Mucosa of stomach (tissue), 1 donor: ENCODE measurements around the gene WWTR1.

Source experiments
- H3K27me3 ChIP-seq: one replicate; pipeline ENCODE4 v1.7.0; 2013; ENCODE audit warnings: mild to moderate bottlenecking, low read length; ENCODE audit not compliant: control insufficient read depth, insufficient read depth
- H3K36me3 ChIP-seq: one replicate; pipeline ENCODE4 v1.7.0; 2013; ENCODE audit warnings: low read length; ENCODE audit not compliant: control insufficient read depth, insufficient read depth
- H3K4me1 ChIP-seq: one replicate; pipeline ENCODE4 v1.7.0; 2013; ENCODE audit warnings: mild to moderate bottlenecking, low read length; ENCODE audit not compliant: control insufficient read depth, insufficient read depth
- H3K4me3 ChIP-seq: one replicate; pipeline ENCODE4 v1.7.0; 2013; ENCODE audit warnings: low read length
- H3K9ac ChIP-seq: one replicate; pipeline ENCODE4 v1.7.0; 2013; ENCODE audit warnings: mild to moderate bottlenecking, low read length, moderate library complexity
- H3K9me3 ChIP-seq: one replicate; pipeline ENCODE4 v1.7.0; 2013; ENCODE audit warnings: mild to moderate bottlenecking, low read length, moderate library complexity; ENCODE audit not compliant: control insufficient read depth
- donor health status: Pancreatic carcinoma.

Gene WWTR1

GRCh38 chr3:149657926-149658743, at the start of gene WWTR1:
WWTR1 (minus strand) TSS chr3:149658025; CDS start chr3:149657306, 719 bp downstream.
- Histone ChIP-seq H3K9ac (peak within 1 kb of the TSS; percentile 87), H3K4me1 (peaks cover 14% of the 10 kb centered on the region), H3K27me3 (peaks cover 12% of the 10 kb centered on the region), H3K4me3 (peak within 1 kb of the TSS; percentile 81), H3K9me3 (no peaks in the 10 kb centered on the region), H3K36me3 (no peaks in the 10 kb centered on the region)

GRCh38 chr3:149706905-149707304, 49.1 kb upstream of the WWTR1 start:
- H3K36me3 ChIP-seq, result no peaks in the 10 kb centered on the region
- H3K4me1 ChIP-seq, result peaks cover 3% of the 10 kb centered on the region
- H3K27me3 ChIP-seq, result no peaks in the 10 kb centered on the region
- H3K9ac ChIP-seq, result no peak overlapping the region
- no peaks in the 10 kb centered on the region for H3K9me3 ChIP-seq
- H3K4me3 ChIP-seq, result no peak overlapping the region

DNA sequence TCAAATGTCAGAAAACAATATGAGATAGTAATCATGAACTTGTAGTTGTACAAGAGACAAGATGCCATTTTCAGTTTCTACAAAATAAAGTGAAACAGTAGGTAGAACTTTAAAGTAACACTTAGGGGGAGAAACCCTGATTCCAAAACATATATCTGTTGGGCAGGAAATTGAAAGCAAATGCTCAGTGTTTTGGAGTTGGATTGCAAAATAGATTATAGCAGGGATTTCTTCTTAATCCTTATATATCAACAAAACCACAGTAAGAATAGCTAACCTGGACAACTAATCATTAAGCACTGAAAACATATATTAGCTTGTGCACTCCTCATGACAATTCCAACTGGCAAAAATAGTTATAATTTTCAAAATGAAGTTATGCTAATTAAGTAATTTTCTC, 47.6 kb upstream of the WWTR1 start:
- Histone ChIP-seq H3K27me3 (no peaks in the 10 kb centered on the region), H3K4me1 (peaks cover 3% of the 10 kb centered on the region), H3K9ac (no peak overlapping the region), H3K36me3 (no peaks in the 10 kb centered on the region), H3K4me3 (no peak overlapping the region), H3K9me3 (no peaks in the 10 kb centered on the region)

DNA sequence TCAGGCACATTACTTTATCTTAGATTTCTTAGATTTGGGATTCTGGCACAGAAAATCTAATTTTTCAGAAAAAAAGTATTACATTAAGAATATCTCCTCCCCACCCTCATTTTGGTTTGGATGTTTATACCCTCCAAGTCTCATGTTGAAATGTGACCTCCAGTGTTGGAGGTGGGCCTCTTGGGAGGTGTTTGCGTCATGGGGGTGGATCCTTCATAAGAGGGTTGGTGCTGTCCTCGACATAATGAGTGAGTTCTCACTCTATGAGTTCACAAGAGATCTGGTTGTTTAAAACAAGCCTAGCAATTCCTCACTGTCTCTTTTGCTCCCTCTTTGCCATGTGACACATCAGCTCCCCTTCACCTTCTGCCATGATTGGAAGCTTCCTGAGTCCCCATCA, 45.6 kb upstream of the WWTR1 start:
- no peaks in the 10 kb centered on the region for H3K36me3 ChIP-seq
- no peaks in the 10 kb centered on the region for H3K27me3 ChIP-seq
- peaks cover 5% of the 10 kb centered on the region for H3K9me3 ChIP-seq
- no peak overlapping the region for H3K4me3 ChIP-seq
- peaks cover 3% of the 10 kb centered on the region for H3K4me1 ChIP-seq
- no peak overlapping the region for H3K9ac ChIP-seq

DNA sequence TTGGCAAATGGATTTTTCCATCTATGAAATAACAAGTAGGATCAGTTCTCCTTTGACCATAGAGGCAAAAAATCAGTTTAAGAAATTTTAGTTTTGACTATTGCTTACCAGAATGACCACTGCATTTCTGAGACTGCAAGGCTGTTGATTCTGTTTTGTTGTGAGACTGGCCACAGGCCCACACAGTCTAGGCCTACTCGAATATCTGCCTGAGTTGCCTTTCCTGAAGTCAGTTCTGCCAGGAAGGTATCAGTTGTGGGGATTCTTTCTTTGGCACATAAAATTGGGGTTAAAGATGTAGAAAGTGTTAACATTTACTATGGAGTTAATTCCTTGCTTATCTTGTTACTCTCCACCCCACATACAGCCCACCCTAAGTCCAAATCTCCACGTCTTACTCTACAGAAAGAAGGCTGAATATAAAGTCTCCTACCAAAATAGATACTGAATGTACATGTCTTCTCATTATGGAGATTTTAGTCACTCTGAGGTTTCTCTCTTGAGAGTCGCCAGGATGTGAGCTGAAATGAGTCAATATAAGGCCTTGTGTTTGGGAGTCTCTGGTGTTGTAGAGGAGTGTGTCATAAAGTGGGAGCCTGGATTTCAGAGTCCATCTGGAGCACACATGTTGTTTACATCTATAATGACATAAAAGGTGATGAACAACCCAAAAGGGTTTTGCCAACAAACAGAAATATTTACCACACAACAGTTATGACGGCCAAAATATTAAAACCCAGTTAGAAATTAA, 45.0 kb upstream of the WWTR1 start:
- no peaks in the 10 kb centered on the region for H3K27me3 ChIP-seq
- no peaks in the 10 kb centered on the region for H3K36me3 ChIP-seq
- peaks cover 6% of the 10 kb centered on the region for H3K9me3 ChIP-seq
- H3K9ac ChIP-seq, result no peak overlapping the region
- H3K4me3 ChIP-seq, result no peak overlapping the region
- H3K4me1 ChIP-seq, result peaks cover 3% of the 10 kb centered on the region

- no peak overlapping the region for H3K4me3 ChIP-seq
Measured at GRCh38 chr3:149701977-149702350, 44.1 kb upstream of the WWTR1 start.

DNA sequence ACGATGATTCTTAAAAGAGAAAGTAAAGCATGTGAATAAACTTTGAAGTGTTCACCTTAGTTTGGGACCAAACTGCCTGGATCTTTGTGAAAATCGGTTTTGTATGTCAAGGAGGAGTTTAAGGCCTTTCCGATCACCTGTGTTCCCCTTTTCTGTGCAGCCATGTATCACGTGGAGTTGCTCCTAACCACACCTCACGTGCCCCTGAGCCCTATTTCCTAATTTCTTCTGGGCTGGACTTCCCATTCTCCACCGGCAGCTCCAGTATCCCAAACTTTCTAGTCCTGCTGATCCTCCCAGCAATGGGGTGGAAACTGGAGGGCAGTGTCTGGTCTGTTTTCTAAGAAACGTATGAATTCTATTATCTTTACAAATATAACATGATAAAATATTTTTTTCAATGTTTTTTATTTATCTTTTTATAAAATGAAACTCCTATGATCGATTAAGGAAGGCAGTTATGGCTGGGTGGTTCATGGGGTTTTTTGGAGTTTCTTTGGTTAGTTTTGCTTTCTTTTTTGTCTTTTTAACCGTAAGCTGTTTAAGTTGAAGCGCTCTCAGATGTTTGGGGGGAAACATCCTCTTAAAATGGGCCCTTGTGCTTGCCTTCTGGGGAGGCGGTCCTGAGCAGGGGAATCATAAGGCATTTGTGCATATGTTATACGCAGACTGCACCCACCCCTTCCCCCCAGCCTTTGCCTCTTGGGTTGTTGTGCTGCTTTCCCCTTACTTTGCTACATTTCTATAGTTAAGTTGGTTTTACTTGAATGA, 43.6 kb upstream of the WWTR1 start:
- Histone ChIP-seq H3K4me3 (no peak overlapping the region), H3K4me1 (peaks cover 3% of the 10 kb centered on the region), H3K9me3 (peaks cover 6% of the 10 kb centered on the region), H3K27me3 (no peaks in the 10 kb centered on the region), H3K36me3 (no peaks in the 10 kb centered on the region), H3K9ac (no peak overlapping the region)

More at GRCh38 chr3:149701977-149702350, 44.1 kb upstream of the WWTR1 start:
- no peaks in the 10 kb centered on the region for H3K27me3 ChIP-seq
- no peak overlapping the region for H3K9ac ChIP-seq
- no peaks in the 10 kb centered on the region for H3K36me3 ChIP-seq
- H3K9me3 ChIP-seq, result peaks cover 6% of the 10 kb centered on the region
- H3K4me1 ChIP-seq, result peaks cover 3% of the 10 kb centered on the region

- Histone ChIP-seq H3K36me3 (no peaks in the 10 kb centered on the region), H3K9ac (no peak overlapping the region), H3K4me1 (no peaks in the 10 kb centered on the region), H3K27me3 (no peaks in the 10 kb centered on the region), H3K9me3 (no peaks in the 10 kb centered on the region), H3K4me3 (no peak overlapping the region)
Measured at GRCh38 chr3:149688122-149688757, 30.4 kb upstream of the WWTR1 start.

DNA sequence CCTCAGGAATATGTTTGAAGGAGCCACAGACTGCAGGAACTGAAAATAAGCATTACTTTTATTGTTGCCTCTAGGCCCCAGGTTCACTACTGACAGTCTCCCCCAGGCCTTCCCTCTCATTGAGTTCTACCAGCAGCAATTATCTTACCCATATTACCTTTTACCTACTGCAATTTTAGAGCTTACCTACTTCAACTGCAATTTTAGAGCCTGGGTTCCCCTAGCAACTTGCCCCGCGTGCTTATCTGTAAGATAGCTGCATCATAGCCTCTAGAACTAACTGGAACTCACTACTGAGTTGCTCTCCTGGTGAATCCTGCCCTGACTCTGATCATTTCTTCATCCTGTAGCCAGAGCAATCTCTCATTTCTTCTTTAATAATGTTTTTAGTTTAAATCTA, 29.2 kb upstream of the WWTR1 start:
- no peaks in the 10 kb centered on the region for H3K36me3 ChIP-seq
- H3K27me3 ChIP-seq, result no peaks in the 10 kb centered on the region
- H3K4me3 ChIP-seq, result no peak overlapping the region
- H3K9ac ChIP-seq, result no peak overlapping the region
- H3K9me3 ChIP-seq, result no peaks in the 10 kb centered on the region
- no peaks in the 10 kb centered on the region for H3K4me1 ChIP-seq

DNA sequence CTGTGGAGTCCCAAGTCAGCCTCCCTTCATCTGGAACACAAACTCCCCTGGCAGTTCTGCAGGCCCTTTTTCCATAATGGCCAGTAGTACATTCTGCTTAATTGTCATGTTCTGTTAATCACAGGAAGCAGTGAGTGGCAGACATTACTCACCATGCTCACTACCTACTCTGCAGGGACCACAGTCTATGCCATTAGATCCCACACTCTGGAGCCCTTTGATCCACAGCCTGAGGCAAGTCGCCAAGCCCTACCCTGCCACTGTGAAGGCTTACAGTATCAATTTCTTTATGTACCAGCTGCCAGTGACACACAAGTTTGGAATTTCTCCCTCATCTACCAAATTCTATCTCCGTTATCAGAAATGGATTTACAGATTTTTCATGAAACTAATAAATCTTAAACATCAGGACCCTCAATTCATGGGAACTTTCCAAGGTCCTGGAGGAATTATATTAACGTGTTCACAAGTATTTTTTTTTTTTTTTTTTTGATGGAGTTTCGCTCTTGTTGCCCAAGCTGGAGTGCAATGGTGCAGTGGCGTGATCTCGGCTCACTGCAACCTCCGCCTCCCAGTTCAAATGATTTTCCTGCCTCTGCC, 20.6 kb upstream of the WWTR1 start:
- no peaks in the 10 kb centered on the region for H3K27me3 ChIP-seq
- no peaks in the 10 kb centered on the region for H3K4me1 ChIP-seq
- H3K36me3 ChIP-seq, result no peaks in the 10 kb centered on the region
- no peak overlapping the region for H3K4me3 ChIP-seq
- H3K9ac ChIP-seq, result no peak overlapping the region
- H3K9me3 ChIP-seq, result no peaks in the 10 kb centered on the region

DNA sequence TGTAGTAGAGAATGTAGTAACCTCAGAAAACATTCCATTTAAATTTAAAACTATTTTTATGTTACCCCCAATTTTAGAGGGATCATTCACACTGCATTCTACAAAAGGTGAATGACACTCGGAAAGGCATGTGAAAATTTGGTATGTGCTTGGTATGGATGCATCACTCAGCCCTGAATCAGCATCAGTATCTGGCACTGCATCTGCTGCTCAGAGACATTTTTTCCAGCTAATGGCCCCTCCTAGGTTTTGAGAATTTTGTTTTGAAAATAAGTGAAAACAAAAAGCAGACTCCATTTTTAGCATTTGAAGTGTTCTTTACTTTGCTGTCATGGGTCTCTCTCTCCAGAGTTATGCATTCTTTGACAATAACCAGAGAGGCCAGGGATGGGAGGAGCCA, 15.6 kb upstream of the WWTR1 start:
- Histone ChIP-seq H3K4me1 (no peaks in the 10 kb centered on the region), H3K36me3 (no peaks in the 10 kb centered on the region), H3K9me3 (no peaks in the 10 kb centered on the region)

More for the DNA sequence above, 15.6 kb upstream of the WWTR1 start:
- Histone ChIP-seq H3K27me3 (no peaks in the 10 kb centered on the region), H3K4me3 (no peak overlapping the region), H3K9ac (no peak overlapping the region)
